ENCODE data around the gene UQCC3. TPM values are rescaled to one million over a fixed set of nuclear protein-coding genes. Genes with fewer than 3 reads are reported as not detected.

The UQCC3 gene
- total RNA-seq, 4 donors from 2014 or later: 9.1 to 12.4 (median 9.8) TPM

- TF ChIP-seq POLR2A (IDR thresholded peaks at IDR 0.05) (no peak), EP300 (IDR thresholded peaks at IDR 0.05) (no peak), CTCF (IDR thresholded peaks at IDR 0.05) (no peak), POLR2AphosphoS5 (IDR thresholded peaks at IDR 0.05) (no peak)
- DNase-seq (ENCODE audit: low spot score in 2 of 2): peak in 1 of 2 donors; percentile 78
- Histone ChIP-seq H3K36me3 (peaks cover 32% of the 10 kb centered on the region), H3K9me3 (no peaks in the 10 kb centered on the region), H3K4me3 (peak overlapping the region; percentile 67), H3K4me1 (peaks cover 47% of the 10 kb centered on the region), H3K27me3 (no peaks in the 10 kb centered on the region), H3K27ac (peak overlapping the region; percentile 92)
- 4% methylated on average over 6 of the region's 7 CpGs for WGBS
Observed at GRCh38 chr11:62708793-62709192, 37.3 kb downstream of the UQCC3 start.

- WGBS: under 1% methylated on average over 39 of the region's 47 CpGs
- Histone ChIP-seq H3K4me3 (peak overlapping the region; percentile 67), H3K27me3 (no peaks in the 10 kb centered on the region), H3K4me1 (peaks cover 47% of the 10 kb centered on the region), H3K27ac (peak overlapping the region; percentile 92), H3K9me3 (no peaks in the 10 kb centered on the region), H3K36me3 (peaks cover 38% of the 10 kb centered on the region)
- peak; percentile 99 to 100 for DNase-seq (ENCODE audit: low spot score in 2 of 2)
- TF ChIP-seq POLR2AphosphoS5 (IDR thresholded peaks at IDR 0.05): peak in 2 of 3 donors; percentile 67 to 78
- peak in 1 of 2 donors; percentile 68 for TF ChIP-seq POLR2A (IDR thresholded peaks at IDR 0.05)
- peak in 1 of 2 donors; percentile 7 for TF ChIP-seq CTCF (IDR thresholded peaks at IDR 0.05)
- no peak for TF ChIP-seq EP300 (IDR thresholded peaks at IDR 0.05)
Observed at GRCh38 chr11:62709247-62710000, 38.0 kb downstream of the UQCC3 start.

- Histone ChIP-seq H3K27me3 (no peaks in the 10 kb centered on the region), H3K27ac (peak overlapping the region; percentile 92), H3K36me3 (peaks cover 44% of the 10 kb centered on the region), H3K4me1 (peaks cover 46% of the 10 kb centered on the region), H3K4me3 (peak overlapping the region; percentile 67), H3K9me3 (no peaks in the 10 kb centered on the region)
- no peak for TF ChIP-seq EP300 (IDR thresholded peaks at IDR 0.05)
- TF ChIP-seq POLR2AphosphoS5 (IDR thresholded peaks at IDR 0.05): no peak
- TF ChIP-seq CTCF (IDR thresholded peaks at IDR 0.05): no peak
- no peak for TF ChIP-seq POLR2A (IDR thresholded peaks at IDR 0.05)
- no peak for DNase-seq (ENCODE audit: low spot score in 2 of 2)
- WGBS: 57% methylated on average over 7 of the region's 7 CpGs
Observed at GRCh38 chr11:62710001-62710345, 38.5 kb downstream of the UQCC3 start.

GRCh38 chr11:62712276-62712812 lies 40.9 kb downstream of the UQCC3 start:
- DNase-seq (ENCODE audit: low spot score in 2 of 2): no peak
- no peak overlapping the region for H3K27ac ChIP-seq
- no peak overlapping the region for H3K4me3 ChIP-seq
- peaks cover 68% of the 10 kb centered on the region for H3K36me3 ChIP-seq
- 73% methylated on average over 6 of the region's 6 CpGs for WGBS
- TF ChIP-seq POLR2AphosphoS5 (IDR thresholded peaks at IDR 0.05): no peak
- TF ChIP-seq CTCF (IDR thresholded peaks at IDR 0.05): no peak
- no peak for TF ChIP-seq POLR2A (IDR thresholded peaks at IDR 0.05)
- no peak for TF ChIP-seq EP300 (IDR thresholded peaks at IDR 0.05)
- peaks cover 30% of the 10 kb centered on the region for H3K4me1 ChIP-seq
- H3K27me3 ChIP-seq: no peaks in the 10 kb centered on the region
- H3K9me3 ChIP-seq: no peaks in the 10 kb centered on the region

- Histone ChIP-seq H3K27ac (no peak overlapping the region), H3K4me3 (no peak overlapping the region), H3K27me3 (no peaks in the 10 kb centered on the region), H3K36me3 (peaks cover 73% of the 10 kb centered on the region), H3K9me3 (no peaks in the 10 kb centered on the region), H3K4me1 (peaks cover 33% of the 10 kb centered on the region)
- WGBS: 71% methylated on average over 3 of the region's 3 CpGs
- TF ChIP-seq CTCF (IDR thresholded peaks at IDR 0.05) (no peak), EP300 (IDR thresholded peaks at IDR 0.05) (no peak), POLR2A (IDR thresholded peaks at IDR 0.05) (no peak), POLR2AphosphoS5 (IDR thresholded peaks at IDR 0.05) (no peak)
- no peak for DNase-seq (ENCODE audit: low spot score in 2 of 2)
Observed at GRCh38 chr11:62712861-62713260, 41.4 kb downstream of the UQCC3 start.
